Activated CD4-positive, alpha-beta T cell treated with anti-CD3 and anti-CD28 coated beads for 1 hour (primary cell): ENCODE measurements around the gene CEBPE.

Experiments used
- DNase-seq: peaks from one replicate; pipeline ENCODE4 v3.0.0-alpha.2; 2020

The CEBPE gene

GRCh38 chr14:23118506-23119362 lies at the start of gene CEBPE:
Gene CEBPE, minus strand, starts transcription at chr14:23119255. Its CDS starts 164 bp downstream, at chr14:23119091.
- no peak for DNase-seq

- DNase-seq, result no peak
Observed at GRCh38 chr14:23168246-23168645, 49.2 kb upstream of the CEBPE start.

GRCh38 chr14:23167116-23167847 lies 48.2 kb upstream of the CEBPE start:
- no peak for DNase-seq

GRCh38 chr14:23164949-23165348 lies 45.9 kb upstream of the CEBPE start:
- DNase-seq, result no peak

GRCh38 chr14:23164250-23164649 lies 45.2 kb upstream of the CEBPE start:
- DNase-seq, result no peak

GRCh38 chr14:23163830-23164229 lies 44.8 kb upstream of the CEBPE start:
- no peak for DNase-seq

GRCh38 chr14:23162800-23163199 lies 43.7 kb upstream of the CEBPE start:
- DNase-seq, result no peak

GRCh38 chr14:23162005-23162404 lies 43.0 kb upstream of the CEBPE start:
- no peak for DNase-seq

- DNase-seq, result no peak
Observed at GRCh38 chr14:23160924-23161522, 42.0 kb upstream of the CEBPE start.

GRCh38 chr14:23159532-23159931 lies 40.5 kb upstream of the CEBPE start:
- no peak for DNase-seq

GRCh38 chr14:23158779-23159178 lies 39.7 kb upstream of the CEBPE start:
- no peak for DNase-seq

GRCh38 chr14:23154964-23155587 lies 36.0 kb upstream of the CEBPE start:
- DNase-seq, result no peak

- DNase-seq, result no peak
Observed at GRCh38 chr14:23153851-23154796, 35.1 kb upstream of the CEBPE start.

GRCh38 chr14:23151342-23151741 lies 32.3 kb upstream of the CEBPE start:
- no peak for DNase-seq

- no peak for DNase-seq
Observed at GRCh38 chr14:23149745-23150144, 30.7 kb upstream of the CEBPE start.

- no peak for DNase-seq
Observed at GRCh38 chr14:23148591-23149249, 29.7 kb upstream of the CEBPE start.

- DNase-seq, result no peak
Observed at GRCh38 chr14:23147676-23148075, 28.6 kb upstream of the CEBPE start.

- DNase-seq, result no peak
Observed at GRCh38 chr14:23146980-23147379, 27.9 kb upstream of the CEBPE start.

GRCh38 chr14:23146351-23146910 lies 27.4 kb upstream of the CEBPE start:
- DNase-seq, result no peak

- no peak for DNase-seq
Observed at GRCh38 chr14:23145794-23146350, 26.8 kb upstream of the CEBPE start.

GRCh38 chr14:23143911-23144310 lies 24.9 kb upstream of the CEBPE start:
- DNase-seq, result no peak
